Activated T-cell treated with anti-CD3 and anti-CD28 coated beads, Interleukin-2, amount 50 U/mL, for 1 hour (primary cell): ENCODE measurements around the gene CDC42SE2.

Experiments
- DNase-seq: peaks from one replicate; pipeline ENCODE4 v3.0.0-alpha.2; 2020

The CDC42SE2 gene

DNA sequence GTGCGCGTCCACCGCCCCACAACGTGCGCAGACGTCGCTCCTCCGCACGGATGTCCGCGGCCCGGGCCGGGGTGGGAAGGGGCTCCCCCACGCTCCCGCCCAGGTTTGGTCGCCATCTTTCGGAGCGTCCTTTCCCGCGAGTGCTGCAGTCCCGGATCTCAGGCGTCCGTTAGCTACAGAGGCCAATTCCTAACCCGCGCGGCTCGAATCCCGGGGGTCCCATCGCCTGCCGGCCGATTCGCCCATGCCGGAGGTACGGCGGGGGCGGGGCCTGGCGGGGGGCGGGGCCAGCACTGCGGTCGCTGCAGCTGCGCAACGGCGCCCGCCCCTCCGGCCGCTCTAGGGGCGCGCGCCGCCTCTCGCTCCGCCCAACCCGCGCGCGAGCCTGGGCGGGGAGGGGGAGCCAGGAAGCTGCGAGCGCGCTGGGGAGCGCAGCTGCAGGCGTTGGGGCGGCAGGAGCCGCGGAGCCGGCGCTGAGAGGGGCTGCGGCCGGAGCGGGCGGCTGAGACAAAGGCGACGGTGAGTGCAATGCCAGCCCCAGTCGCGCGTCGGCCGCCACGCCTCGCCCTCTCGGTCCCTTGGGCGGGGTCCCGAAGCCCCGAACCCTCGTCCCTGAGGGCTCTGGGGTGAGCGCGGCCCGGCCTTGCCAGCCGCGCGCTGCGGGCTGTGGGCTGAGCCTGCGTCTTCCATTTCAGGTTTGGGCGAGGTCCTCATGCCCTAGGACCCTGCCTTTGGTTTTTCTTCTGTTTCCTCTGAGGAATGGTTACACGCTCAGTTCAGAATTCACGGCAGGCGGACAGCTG is at the start of gene CDC42SE2:
TSS of gene CDC42SE2 (plus strand) at position 406 of the 803 bp plus-strand sequence. CDS start 95,441 bp downstream, outside the sequence.
- DNase-seq, result peak; percentile 93

- no peak for DNase-seq
Measured at GRCh38 chr5:131214609-131215227, 49.1 kb upstream of the CDC42SE2 start.

- DNase-seq, result no peak
Measured at GRCh38 chr5:131217791-131218190, 46.1 kb upstream of the CDC42SE2 start.

- no peak for DNase-seq
Measured at GRCh38 chr5:131218392-131218791, 45.5 kb upstream of the CDC42SE2 start.

DNA sequence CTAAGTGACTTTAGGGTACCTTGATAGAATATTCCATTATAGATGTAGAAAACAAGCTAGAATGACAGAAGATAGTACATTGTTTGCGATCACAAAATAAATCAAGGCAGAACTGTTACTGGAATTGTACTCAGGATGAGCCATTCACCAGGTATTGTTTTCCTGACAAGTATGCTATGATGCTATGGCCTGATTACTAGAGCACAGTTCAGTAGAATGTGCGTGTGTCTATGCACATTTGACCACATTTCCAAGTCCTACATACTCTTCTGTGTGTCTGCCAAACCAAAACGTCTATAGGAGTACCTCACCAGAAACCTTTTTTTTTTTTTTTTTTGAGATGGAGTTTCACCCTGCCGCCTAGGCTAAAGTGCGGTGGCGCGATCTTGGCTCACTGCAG is 43.3 kb upstream of the CDC42SE2 start:
- DNase-seq, result no peak

- DNase-seq, result no peak
Measured at GRCh38 chr5:131221008-131221703, 42.7 kb upstream of the CDC42SE2 start.

DNA sequence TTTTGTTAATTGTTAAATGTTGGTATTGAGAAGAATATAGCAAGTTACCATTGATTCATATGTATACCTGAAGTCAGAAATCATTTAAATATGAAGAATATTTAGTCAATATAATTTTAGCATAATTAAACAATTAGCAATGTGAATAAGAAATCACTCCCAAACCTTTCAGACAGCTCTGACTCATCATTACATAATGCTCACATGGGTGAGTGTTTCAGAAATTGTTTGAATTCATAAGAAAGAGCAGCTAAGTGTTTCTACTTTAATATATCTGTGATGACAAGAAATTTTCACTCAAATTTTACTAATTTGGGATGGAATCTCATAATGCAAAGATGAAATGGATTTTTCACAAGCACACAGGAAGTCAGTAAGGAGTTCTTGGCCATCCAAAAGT is 42.0 kb upstream of the CDC42SE2 start:
- no peak for DNase-seq

DNA sequence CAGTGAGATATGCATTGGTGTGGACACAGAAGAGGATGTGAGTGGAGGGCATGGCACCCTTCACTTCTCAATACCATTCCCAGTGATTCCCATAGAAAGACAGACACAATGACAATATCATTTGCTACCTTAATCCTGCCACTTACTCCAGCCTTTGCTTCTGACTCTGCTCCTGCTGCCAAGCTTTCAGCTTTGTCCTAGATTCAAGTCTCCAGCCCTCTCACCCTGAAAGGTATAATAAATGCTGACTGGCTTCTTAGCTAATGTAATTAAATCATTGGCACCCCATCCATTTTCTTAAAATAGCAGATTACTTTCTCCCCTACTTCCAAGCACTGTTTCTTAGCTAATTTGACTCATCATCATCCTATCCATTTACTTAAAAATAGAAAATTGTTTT is 41.1 kb upstream of the CDC42SE2 start:
- no peak for DNase-seq

DNA sequence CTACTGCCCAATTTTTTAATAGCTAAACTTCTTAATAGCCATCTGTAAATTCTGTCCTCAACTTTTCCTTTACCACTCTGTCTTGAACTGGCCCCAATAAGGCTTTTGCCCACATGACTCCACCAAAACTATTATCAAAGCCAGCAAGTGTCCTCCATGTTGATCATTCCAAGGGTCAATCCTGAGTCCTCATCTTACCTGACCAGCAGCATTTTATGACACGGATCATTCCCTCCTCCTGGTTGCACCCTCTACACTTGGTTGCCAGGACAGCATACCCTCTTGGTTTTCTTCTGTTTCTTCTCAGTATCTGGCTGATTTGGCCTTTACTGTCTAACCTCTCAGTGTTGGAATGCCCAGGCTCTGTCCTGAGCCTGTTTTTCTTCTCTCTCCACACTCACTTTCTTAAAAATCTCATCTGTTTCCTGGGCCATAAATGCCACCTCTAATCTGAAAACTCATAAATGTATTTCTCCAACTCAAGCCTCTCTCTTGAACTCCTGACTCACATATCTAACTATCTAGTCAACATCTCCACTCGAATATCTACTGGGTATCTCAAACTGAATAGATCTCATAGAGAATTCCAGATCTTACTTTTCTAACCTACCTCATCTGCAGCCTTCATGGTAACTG is 40.0 kb upstream of the CDC42SE2 start:
- no peak for DNase-seq

- no peak for DNase-seq
Measured at GRCh38 chr5:131224387-131225201, 39.3 kb upstream of the CDC42SE2 start.

- no peak for DNase-seq
Measured at GRCh38 chr5:131225282-131225974, 38.4 kb upstream of the CDC42SE2 start.

DNA sequence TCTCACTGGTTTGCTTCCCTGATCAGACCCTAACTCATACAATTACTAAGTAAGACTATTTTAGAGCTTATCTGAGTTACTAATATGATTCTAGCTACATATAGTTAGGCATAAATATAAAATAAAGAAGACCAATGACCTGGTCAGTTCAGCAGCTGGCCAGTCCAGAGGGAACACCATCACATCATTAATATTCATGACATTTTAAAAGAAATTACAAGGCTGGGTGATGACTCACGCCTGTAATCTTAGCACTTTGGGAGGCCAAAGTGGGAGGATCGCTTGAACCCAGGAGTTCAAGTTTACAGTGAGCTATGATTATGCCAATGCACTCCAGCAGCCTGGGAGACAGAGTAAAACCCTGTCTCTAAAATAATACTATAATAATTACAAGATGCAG is 37.0 kb upstream of the CDC42SE2 start:
- DNase-seq, result no peak

DNA sequence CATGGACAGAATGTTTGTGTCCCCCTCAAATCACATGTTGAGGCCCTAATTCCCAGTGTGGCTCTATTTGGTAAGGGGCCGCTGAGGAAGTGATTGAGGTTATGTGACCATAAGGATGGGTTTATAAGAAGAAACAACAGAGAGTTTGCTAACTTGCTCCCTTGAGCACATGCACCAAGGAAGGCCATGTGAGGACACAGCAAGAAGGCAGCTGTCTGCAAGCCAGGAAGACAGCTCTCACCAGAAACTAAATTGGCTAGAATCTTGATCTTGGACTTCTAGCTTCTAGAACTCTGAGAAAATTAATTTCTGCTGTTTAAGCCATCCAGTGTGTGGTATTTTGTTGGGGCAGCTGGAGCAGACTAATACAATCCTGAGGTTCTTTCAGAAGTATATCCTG is 35.2 kb upstream of the CDC42SE2 start:
- DNase-seq, result no peak

DNA sequence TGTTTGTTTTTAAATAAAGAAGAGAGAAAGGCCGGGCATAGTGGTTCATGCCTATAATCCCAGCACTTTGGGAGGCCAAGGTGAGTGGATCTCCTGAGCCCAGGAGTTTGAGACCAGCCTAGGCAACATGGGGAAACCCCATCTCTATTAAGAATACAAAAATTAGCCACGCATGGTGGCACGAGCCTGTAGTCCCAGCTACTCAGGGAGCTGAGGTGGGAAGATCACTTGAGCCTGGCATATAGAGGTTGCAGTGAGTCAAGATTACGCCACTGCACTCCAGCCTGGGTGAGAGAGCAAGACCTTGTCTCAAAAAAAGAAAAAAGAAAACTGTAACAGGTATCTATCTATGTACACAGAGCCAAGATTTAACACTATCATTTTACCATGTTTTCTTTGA is 34.2 kb upstream of the CDC42SE2 start:
- DNase-seq, result no peak

DNA sequence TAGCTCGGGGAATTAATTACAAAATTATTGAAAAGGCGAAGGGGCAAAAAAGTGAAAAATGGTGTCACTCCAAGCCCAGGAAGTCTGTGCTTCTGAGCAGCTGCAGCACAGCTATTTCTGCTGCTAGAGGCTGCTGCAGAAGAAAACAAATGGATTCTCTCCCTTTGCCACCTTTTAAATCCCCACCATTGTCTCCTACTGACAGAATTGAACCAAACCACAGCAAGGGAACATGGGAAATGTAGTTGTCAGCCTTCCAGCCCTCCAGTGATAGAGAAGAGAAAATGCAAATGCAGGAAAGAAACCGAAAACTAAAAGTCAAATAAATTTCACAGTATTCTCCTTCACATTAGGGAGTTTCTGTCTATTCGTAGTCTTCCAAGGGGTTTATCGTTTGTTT is 33.4 kb upstream of the CDC42SE2 start:
- DNase-seq, result no peak

- DNase-seq, result no peak
Measured at GRCh38 chr5:131239686-131240085, 24.2 kb upstream of the CDC42SE2 start.

GRCh38 chr5:131242728-131243255 is 21.1 kb upstream of the CDC42SE2 start:
- DNase-seq, result no peak

DNA sequence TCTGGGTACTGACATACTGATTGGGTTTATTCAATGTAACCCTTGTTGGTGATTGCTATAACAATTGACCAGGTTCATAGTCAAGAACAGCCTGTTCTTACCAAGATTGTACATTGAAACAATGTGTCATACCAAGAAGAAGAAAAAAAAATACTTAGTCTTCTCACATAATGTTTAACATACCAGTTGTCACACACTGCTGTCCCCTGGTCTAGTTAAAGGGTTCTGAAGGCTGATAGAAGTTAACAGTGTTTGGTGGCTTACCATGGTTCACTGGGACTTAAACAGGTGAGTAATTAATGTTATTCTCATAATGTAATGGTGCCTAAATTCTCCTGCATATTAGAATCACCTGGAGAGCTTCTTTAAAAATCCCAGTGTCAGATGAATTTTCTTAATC is 18.5 kb upstream of the CDC42SE2 start:
- DNase-seq, result no peak

- DNase-seq, result no peak
Measured at GRCh38 chr5:131245948-131246347, 17.9 kb upstream of the CDC42SE2 start.

GRCh38 chr5:131246504-131246903 is 17.3 kb upstream of the CDC42SE2 start:
- DNase-seq, result no peak

DNA sequence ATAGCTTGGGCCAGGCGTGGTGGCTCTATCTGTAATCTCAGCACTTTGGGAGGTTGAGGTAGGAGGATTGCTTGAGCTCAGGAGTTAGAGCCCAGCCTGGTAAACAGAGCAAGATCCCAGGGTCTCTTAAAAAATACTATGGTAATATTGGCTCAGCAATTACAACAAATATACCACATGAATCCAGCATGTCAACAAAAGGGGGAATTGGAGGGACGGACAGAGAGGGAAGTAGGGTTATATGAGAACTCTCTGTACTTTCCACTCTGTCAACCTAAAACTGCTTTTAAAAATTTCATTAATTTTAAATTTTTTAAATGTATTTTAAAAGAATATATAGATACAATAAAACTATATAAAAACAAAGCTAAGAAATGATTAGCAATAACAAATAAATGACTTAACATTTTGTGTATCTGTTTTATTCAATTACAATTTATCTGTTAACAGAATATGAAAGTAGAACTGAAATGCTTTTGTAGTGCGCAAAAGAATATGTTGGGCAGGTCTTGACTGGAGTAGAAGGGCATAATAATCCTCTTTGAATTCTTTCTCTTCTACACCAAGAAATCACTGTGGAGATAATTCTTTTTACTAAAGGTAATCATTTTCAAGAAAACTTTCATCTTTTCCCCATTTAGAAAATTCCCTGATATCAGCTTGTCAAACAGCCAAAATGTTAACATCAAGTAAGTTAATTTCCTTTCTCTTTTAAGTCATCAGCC is 12.9 kb upstream of the CDC42SE2 start:
- DNase-seq, result no peak
